ENCODE data around the gene DEFB132.

DNA sequence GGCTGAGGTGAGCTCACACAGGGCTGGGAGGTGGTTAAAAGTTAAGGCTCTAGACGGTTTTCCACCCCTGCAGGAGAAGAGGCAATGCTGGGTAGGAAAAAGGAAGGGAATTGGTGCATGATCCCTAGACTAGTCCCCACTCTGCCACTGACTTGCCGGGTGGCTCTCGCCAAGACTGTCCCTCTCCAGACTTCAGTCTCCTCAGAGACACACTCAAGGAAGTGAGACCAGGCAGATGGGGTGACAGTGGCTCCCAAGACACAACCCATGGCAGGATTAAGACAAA is 19.9 kb downstream of the DEFB132 start:
- TF ChIP-seq EZH2 (IDR thresholded peaks at IDR 0.05; ENCODE audit: borderline replicate concordance, low read depth, low read length): no peak
- TF ChIP-seq, protein P1, sequence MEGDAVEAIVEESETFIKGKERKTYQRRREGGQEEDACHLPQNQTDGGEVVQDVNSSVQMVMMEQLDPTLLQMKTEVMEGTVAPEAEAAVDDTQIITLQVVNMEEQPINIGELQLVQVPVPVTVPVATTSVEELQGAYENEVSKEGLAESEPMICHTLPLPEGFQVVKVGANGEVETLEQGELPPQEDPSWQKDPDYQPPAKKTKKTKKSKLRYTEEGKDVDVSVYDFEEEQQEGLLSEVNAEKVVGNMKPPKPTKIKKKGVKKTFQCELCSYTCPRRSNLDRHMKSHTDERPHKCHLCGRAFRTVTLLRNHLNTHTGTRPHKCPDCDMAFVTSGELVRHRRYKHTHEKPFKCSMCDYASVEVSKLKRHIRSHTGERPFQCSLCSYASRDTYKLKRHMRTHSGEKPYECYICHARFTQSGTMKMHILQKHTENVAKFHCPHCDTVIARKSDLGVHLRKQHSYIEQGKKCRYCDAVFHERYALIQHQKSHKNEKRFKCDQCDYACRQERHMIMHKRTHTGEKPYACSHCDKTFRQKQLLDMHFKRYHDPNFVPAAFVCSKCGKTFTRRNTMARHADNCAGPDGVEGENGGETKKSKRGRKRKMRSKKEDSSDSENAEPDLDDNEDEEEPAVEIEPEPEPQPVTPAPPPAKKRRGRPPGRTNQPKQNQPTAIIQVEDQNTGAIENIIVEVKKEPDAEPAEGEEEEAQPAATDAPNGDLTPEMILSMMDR (IDR thresholded peaks at IDR 0.05 in 2 of 3, conservative IDR thresholded peaks at IDR 0.05 in 1 of 3; ENCODE audit: insufficient read depth in 2 of 3, low read depth in 1 of 3, low read length in 3 of 3): no peak
- TF ChIP-seq HDAC6 (IDR thresholded peaks at IDR 0.05; ENCODE audit: low read depth, low read length): no peak
- TF ChIP-seq, protein P2, sequence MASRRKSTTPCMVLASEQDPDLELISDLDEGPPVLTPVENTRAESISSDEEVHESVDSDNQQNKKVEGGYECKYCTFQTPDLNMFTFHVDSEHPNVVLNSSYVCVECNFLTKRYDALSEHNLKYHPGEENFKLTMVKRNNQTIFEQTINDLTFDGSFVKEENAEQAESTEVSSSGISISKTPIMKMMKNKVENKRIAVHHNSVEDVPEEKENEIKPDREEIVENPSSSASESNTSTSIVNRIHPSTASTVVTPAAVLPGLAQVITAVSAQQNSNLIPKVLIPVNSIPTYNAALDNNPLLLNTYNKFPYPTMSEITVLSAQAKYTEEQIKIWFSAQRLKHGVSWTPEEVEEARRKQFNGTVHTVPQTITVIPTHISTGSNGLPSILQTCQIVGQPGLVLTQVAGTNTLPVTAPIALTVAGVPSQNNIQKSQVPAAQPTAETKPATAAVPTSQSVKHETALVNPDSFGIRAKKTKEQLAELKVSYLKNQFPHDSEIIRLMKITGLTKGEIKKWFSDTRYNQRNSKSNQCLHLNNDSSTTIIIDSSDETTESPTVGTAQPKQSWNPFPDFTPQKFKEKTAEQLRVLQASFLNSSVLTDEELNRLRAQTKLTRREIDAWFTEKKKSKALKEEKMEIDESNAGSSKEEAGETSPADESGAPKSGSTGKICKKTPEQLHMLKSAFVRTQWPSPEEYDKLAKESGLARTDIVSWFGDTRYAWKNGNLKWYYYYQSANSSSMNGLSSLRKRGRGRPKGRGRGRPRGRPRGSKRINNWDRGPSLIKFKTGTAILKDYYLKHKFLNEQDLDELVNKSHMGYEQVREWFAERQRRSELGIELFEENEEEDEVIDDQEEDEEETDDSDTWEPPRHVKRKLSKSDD (conservative IDR thresholded peaks at IDR 0.05; ENCODE audit: low read length): no peak
- TF ChIP-seq FOXM1 (IDR thresholded peaks at IDR 0.05; ENCODE audit: low read depth): no peak
- TF ChIP-seq FOXM1 (CRISPR knock-in tag; IDR thresholded peaks at IDR 0.05; ENCODE audit: low read depth): no peak
- TF ChIP-seq POLR2AphosphoS5 (IDR thresholded peaks at IDR 0.05; ENCODE audit: control insufficient read depth, insufficient read depth, low read depth, low read length): no peak
- TF ChIP-seq ZNF274 (IDR thresholded peaks at IDR 0.05; ENCODE audit: borderline replicate concordance, low read depth, low read length): no peak
- no peak for TF ChIP-seq RBM22 (IDR thresholded peaks at IDR 0.05; ENCODE audit: low read depth, low read length, poor library complexity, severe bottlenecking)
- TF ChIP-seq, protein P3, sequence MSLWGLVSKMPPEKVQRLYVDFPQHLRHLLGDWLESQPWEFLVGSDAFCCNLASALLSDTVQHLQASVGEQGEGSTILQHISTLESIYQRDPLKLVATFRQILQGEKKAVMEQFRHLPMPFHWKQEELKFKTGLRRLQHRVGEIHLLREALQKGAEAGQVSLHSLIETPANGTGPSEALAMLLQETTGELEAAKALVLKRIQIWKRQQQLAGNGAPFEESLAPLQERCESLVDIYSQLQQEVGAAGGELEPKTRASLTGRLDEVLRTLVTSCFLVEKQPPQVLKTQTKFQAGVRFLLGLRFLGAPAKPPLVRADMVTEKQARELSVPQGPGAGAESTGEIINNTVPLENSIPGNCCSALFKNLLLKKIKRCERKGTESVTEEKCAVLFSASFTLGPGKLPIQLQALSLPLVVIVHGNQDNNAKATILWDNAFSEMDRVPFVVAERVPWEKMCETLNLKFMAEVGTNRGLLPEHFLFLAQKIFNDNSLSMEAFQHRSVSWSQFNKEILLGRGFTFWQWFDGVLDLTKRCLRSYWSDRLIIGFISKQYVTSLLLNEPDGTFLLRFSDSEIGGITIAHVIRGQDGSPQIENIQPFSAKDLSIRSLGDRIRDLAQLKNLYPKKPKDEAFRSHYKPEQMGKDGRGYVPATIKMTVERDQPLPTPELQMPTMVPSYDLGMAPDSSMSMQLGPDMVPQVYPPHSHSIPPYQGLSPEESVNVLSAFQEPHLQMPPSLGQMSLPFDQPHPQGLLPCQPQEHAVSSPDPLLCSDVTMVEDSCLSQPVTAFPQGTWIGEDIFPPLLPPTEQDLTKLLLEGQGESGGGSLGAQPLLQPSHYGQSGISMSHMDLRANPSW (CRISPR knock-in tag; IDR thresholded peaks at IDR 0.05): no peak
- TF ChIP-seq GABPA (tag; conservative IDR thresholded peaks at IDR 0.05; ENCODE audit: low read depth): no peak
- TF ChIP-seq SMAD3 (CRISPR knock-in tag; conservative IDR thresholded peaks at IDR 0.05): no peak
- TF ChIP-seq FOXK2 (conservative IDR thresholded peaks at IDR 0.05 in 1 of 2, IDR thresholded peaks at IDR 0.05 in 1 of 2; ENCODE audit: low read depth in 2 of 2): no peak
- TF ChIP-seq SNRNP70 (optimal IDR thresholded peaks at IDR 0.05; ENCODE audit: low read depth, low read length): no peak
